ENCODE data around the gene UBXN6.

DNA sequence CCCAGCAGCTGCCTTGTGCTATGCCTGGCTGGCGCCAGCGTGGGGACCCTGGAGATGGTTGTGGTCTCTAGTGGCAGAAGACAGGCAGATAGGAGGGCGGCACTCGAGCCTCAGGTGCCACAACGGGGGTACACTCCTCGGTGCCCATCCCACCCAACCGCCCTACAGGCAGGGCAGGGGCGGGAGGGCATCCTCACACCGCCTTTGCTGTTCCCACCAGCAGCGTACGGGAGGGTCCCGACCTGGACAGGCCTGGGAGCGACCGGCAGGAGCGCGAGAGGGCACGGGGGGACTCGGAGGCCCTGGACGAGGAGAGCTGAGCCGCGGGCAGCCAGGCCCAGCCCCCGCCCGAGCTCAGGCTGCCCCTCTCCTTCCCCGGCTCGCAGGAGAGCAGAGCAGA lies 44.1 kb upstream of the UBXN6 start:
- TF ChIP-seq POLR2A (IDR thresholded peaks at IDR 0.05) (no peak), CTCF (IDR thresholded peaks at IDR 0.05) (no peak)
